ENCODE measurements around the gene MAD1L1. TPM values are rescaled to one million over a fixed set of nuclear protein-coding genes. Genes with fewer than 3 reads are reported as not detected.

The MAD1L1 gene
- total RNA-seq, 4 donors from 2014 or later = 8.0 to 52.7 (median 26.7) TPM

GRCh38 chr7:2255145-2256139 is 22.7 kb upstream of the MAD1L1 start:
- H3K4me1 ChIP-seq = no peaks in the 10 kb centered on the region
- in situ Hi-C loops (cut with MboI; ENCODE audit: low pct_ligation_motif_present in 1 of 4, low pct_unique_long_range_greater_than_20kb in 1 of 4, low sequenced_read_pairs in 3 of 4) = no loop called here
- WGBS, 2 donors (ENCODE audit: low coverage in 1 of 2) = 82% methylated on average over 33 of the region's 33 CpGs; no CpG with 5 or more reads in 1 of the 2 donors
- no peaks in the 10 kb centered on the region for H3K27me3 ChIP-seq
- no peaks in the 10 kb centered on the region for H3K9me3 ChIP-seq
- H3K27ac ChIP-seq = no peak overlapping the region
- no peak for DNase-seq
- H3K36me3 ChIP-seq = no peaks in the 10 kb centered on the region
- H3K4me3 ChIP-seq = no peak overlapping the region
- intact Hi-C loops (cut with DNase I; ENCODE audit: low total_unique reads) = no loop called here
- TF ChIP-seq POLR2A (IDR thresholded peaks at IDR 0.05) = no peak
- TF ChIP-seq EP300 (IDR thresholded peaks at IDR 0.05; ENCODE audit: low read depth) = no peak
- TF ChIP-seq, protein P1, sequence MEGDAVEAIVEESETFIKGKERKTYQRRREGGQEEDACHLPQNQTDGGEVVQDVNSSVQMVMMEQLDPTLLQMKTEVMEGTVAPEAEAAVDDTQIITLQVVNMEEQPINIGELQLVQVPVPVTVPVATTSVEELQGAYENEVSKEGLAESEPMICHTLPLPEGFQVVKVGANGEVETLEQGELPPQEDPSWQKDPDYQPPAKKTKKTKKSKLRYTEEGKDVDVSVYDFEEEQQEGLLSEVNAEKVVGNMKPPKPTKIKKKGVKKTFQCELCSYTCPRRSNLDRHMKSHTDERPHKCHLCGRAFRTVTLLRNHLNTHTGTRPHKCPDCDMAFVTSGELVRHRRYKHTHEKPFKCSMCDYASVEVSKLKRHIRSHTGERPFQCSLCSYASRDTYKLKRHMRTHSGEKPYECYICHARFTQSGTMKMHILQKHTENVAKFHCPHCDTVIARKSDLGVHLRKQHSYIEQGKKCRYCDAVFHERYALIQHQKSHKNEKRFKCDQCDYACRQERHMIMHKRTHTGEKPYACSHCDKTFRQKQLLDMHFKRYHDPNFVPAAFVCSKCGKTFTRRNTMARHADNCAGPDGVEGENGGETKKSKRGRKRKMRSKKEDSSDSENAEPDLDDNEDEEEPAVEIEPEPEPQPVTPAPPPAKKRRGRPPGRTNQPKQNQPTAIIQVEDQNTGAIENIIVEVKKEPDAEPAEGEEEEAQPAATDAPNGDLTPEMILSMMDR (IDR thresholded peaks at IDR 0.05) = no peak
- TF ChIP-seq POLR2AphosphoS5 (IDR thresholded peaks at IDR 0.05) = no peak

DNA sequence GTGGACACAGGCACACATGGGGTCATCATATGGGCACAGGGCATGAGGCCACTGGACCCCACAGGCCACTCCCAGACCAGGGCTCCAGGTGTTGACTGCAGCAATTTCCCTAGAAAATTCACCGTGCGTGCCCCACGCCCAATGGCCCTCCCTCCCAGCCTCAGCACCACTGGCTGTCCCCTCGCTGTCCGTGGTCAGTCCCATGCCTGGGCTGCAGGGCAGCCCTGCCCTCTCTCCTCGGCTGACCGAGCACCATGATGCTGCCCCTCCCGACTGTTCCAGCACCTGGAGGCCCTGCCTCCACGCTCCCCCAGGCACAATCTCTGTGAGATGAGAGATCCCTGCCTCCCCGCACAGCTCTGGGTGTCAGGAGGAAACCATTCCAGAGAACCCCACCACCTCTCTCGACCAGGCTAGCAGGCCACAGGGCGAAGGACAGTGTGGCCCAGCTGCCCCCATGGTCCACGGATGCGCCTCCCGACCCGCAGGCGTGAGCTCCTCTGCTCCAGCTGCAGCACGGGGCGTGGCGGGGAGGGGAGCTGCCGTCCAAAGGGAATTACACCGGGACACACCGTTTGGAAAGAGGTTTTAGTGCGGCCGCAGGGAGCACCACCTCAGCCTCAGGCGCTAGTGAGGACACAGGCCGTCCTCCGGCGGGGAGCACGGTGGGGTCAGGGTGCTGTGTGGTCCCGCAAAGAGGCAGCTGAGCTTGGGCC is 21.8 kb upstream of the MAD1L1 start:
- no peak overlapping the region for H3K4me3 ChIP-seq
- WGBS, 2 donors (ENCODE audit: low coverage in 1 of 2) = 87% methylated on average over 31 of the region's 31 CpGs; no CpG with 5 or more reads in 1 of the 2 donors
- in situ Hi-C loops (cut with MboI; ENCODE audit: low pct_ligation_motif_present in 1 of 4, low pct_unique_long_range_greater_than_20kb in 1 of 4, low sequenced_read_pairs in 3 of 4) (no loop called here), intact Hi-C loops (cut with DNase I; ENCODE audit: low total_unique reads) (no loop called here)
- no peak for DNase-seq
- H3K9me3 ChIP-seq = no peaks in the 10 kb centered on the region
- H3K27ac ChIP-seq = no peak overlapping the region
- H3K4me1 ChIP-seq = peaks cover 0 to 3% (median 0%) of the 10 kb centered on the region in 4 donors
- TF ChIP-seq POLR2A (IDR thresholded peaks at IDR 0.05) (no peak), EP300 (IDR thresholded peaks at IDR 0.05; ENCODE audit: low read depth) (no peak), POLR2AphosphoS5 (IDR thresholded peaks at IDR 0.05) (no peak)
- TF ChIP-seq, protein P1 (IDR thresholded peaks at IDR 0.05) = no peak
- H3K36me3 ChIP-seq = no peaks in the 10 kb centered on the region
- no peaks in the 10 kb centered on the region for H3K27me3 ChIP-seq

GRCh38 chr7:2253525-2254244 is 20.9 kb upstream of the MAD1L1 start:
- in situ Hi-C loops (cut with MboI; ENCODE audit: low pct_ligation_motif_present in 1 of 4, low pct_unique_long_range_greater_than_20kb in 1 of 4, low sequenced_read_pairs in 3 of 4) (no loop called here), intact Hi-C loops (cut with DNase I; ENCODE audit: low total_unique reads) (no loop called here)
- 96% methylated on average over 24 of the region's 32 CpGs; no CpG with 5 or more reads in 1 of the 2 donors for WGBS, 2 donors (ENCODE audit: low coverage in 1 of 2)
- no peak overlapping the region for H3K27ac ChIP-seq
- H3K4me3 ChIP-seq = no peak overlapping the region
- H3K4me1 ChIP-seq = peaks cover 0 to 8% (median 0%) of the 10 kb centered on the region in 4 donors
- DNase-seq = no peak
- no peaks in the 10 kb centered on the region for H3K36me3 ChIP-seq
- H3K9me3 ChIP-seq = no peaks in the 10 kb centered on the region
- no peak for TF ChIP-seq EP300 (IDR thresholded peaks at IDR 0.05; ENCODE audit: low read depth)
- no peak for TF ChIP-seq POLR2A (IDR thresholded peaks at IDR 0.05)
- TF ChIP-seq, protein P1 (IDR thresholded peaks at IDR 0.05) = no peak
- no peak for TF ChIP-seq POLR2AphosphoS5 (IDR thresholded peaks at IDR 0.05)
- no peaks in the 10 kb centered on the region for H3K27me3 ChIP-seq
